Lower leg skin (tissue), 4 donors: ENCODE measurements around the gene CERK. TPM values are rescaled to one million over a fixed set of nuclear protein-coding genes. Genes with fewer than 3 reads are reported as not detected.

Source experiments
- DNase-seq, 2 donors: peaks; one replicate each; pipeline ENCODE4 v3.0.0-alpha.2; 2019; ENCODE audit warnings: low spot score in 2 of 2
- H3K4me3 ChIP-seq: fragments of 200-600 bp; sonication (generic); 2 replicates; pipeline ENCODE4 v1.5.1; 2017; ENCODE audit warnings: mild to moderate bottlenecking, low read depth; ENCODE audit not compliant: poor library complexity, severe bottlenecking
- POLR2A ChIP-seq, 2 donors: fragments of 450-650 bp; IDR thresholded peaks; one replicate each; pipeline ENCODE4 v1.6.1; 2016 to 2017; ENCODE audit warnings: antibody characterized with exemption in 2 of 2, mild to moderate bottlenecking in 1 of 2, moderate library complexity in 1 of 2
- WGBS, 2 donors: methylation state at CpG; one replicate each; pipeline ENCODE4 v1.1.5; 2018; 5-methylcytosine and 5-hydroxymethylcytosine counted together
- intact Hi-C: fragments of 100-400 bp; cut with DNase I; formaldehyde crosslinking; loops from one replicate; pipeline ENCODE4 v1.15.0; 2023; ENCODE audit warnings: low total_unique reads
- total RNA-seq, 4 donors: library from RNA; depleted of rRNA; stranded (reverse); fragments of >200 nt; gene quantifications; one replicate each; pipeline ENCODE4 v1.1.0, GENCODE V29; 2016
- TF ChIP-seq, protein P1 (sequence below), 3 donors: fragments of 450-650 bp; IDR thresholded peaks; one replicate each; pipeline ENCODE4 v1.5.1; 2016; ENCODE audit warnings: antibody characterized with exemption in 3 of 3, mild to moderate bottlenecking in 3 of 3, moderate library complexity in 2 of 3

CERK gene
- total RNA-seq, 4 donors from 2014 or later = 38.9 to 49.6 (median 41.5) TPM

- DNase-seq = no peak
Observed at GRCh38 chr22:46682011-46682731, 55.9 kb downstream of the CERK start.

GRCh38 chr22:46681010-46681409, 57.0 kb downstream of the CERK start:
- WGBS, 2 donors = 83 to 86% methylated on average over 7 of the region's 7 CpGs
- no peak for TF ChIP-seq POLR2A (IDR thresholded peaks at IDR 0.05)
- TF ChIP-seq, protein P1, sequence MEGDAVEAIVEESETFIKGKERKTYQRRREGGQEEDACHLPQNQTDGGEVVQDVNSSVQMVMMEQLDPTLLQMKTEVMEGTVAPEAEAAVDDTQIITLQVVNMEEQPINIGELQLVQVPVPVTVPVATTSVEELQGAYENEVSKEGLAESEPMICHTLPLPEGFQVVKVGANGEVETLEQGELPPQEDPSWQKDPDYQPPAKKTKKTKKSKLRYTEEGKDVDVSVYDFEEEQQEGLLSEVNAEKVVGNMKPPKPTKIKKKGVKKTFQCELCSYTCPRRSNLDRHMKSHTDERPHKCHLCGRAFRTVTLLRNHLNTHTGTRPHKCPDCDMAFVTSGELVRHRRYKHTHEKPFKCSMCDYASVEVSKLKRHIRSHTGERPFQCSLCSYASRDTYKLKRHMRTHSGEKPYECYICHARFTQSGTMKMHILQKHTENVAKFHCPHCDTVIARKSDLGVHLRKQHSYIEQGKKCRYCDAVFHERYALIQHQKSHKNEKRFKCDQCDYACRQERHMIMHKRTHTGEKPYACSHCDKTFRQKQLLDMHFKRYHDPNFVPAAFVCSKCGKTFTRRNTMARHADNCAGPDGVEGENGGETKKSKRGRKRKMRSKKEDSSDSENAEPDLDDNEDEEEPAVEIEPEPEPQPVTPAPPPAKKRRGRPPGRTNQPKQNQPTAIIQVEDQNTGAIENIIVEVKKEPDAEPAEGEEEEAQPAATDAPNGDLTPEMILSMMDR (IDR thresholded peaks at IDR 0.05) = no peak
- H3K4me3 ChIP-seq = no peak overlapping the region
- intact Hi-C loops = no loop called here
- DNase-seq = no peak

More at GRCh38 chr22:46682011-46682731, 55.9 kb downstream of the CERK start:
- 87 to 92% methylated on average over 19 of the region's 19 CpGs for WGBS, 2 donors
- TF ChIP-seq, protein P1 (IDR thresholded peaks at IDR 0.05) = no peak
- no peak overlapping the region for H3K4me3 ChIP-seq
- intact Hi-C loops = no loop called here

- no peak for TF ChIP-seq POLR2A (IDR thresholded peaks at IDR 0.05)
- TF ChIP-seq, protein P1 (IDR thresholded peaks at IDR 0.05) = no peak
- DNase-seq = no peak
- WGBS, 2 donors = 64 to 73% methylated on average over 16 of the region's 16 CpGs
- intact Hi-C loops = no loop called here
- H3K4me3 ChIP-seq = no peak overlapping the region
Observed at GRCh38 chr22:46679706-46680269, 58.3 kb downstream of the CERK start.

DNA sequence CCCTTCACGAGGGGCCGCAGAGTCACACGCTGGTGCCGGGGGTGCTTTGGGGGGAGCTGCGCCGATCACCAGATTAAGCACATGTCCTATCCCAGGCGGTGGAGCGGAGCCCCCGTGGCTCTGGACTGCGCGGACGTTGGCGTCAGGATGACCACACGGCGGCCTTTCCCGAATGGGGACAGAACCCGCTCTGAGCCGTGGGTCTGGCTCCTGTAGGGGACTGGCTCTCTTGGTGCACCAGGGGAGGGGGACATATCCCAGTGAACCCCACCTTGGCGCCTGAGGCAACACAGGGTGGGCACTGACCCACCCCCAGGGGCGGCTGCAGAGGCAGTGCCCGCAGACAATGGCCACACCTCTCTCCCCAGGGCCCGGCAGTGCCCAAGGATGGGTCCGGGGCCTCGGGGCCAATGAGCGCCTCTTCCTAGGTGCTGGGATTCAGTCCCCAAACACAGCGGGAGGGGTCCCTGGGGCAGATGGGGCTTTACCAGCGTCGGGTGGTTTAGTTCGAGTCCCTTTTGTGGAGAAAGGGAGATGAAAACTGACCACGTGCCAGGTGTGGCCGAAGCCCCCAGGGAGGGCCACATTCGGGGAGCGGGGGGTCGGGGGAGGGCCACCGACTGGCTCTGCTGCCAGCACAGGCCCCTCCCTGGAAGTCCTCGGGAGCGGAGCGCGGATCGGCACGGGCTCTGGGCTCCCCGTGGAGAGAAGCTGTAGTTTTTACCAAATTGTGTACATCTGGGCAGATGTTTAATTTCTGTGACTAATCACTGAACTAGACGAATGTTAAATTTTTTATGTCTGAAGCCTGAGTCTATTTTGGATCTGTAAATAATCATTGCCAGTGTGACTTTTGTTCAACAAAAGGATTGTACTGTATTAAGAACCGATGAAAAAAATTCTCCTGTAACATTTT, 59.0 kb downstream of the CERK start:
- intact Hi-C loops = no loop called here

DNA sequence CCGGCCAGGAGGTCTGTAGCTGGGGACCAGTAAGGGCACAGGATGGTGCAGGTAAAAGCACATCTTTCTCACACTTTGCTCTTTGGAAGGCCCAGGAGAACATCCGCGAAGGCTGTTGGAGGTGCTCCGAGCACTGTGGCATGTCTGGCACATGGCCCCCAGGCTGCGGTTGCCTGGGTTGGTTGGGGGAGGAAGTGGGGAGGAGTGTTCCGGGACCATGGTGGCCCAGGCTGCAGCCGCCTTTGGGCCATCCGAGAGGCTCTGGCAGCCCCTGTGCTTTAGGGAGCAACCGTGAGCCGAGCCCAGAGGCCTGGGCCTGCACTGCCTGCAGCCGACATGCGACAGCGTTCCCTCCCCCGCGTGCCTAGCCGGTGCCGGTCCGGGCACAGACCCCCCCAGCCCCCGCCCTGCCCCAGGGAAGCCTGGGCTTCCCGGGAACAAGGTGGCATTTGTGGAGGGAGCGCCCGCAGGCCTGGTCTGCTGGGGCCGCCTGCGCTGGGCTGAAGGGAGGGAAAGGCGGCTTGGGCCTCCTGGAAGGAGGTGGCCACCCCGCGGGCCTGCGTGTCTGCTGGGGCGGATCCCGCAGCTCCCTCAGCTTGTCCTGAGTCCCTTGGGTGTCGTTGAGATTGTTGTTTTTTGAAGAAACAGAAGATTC, 59.9 kb downstream of the CERK start:
- WGBS, 2 donors = 70 to 74% methylated on average over 24 to 30 of the region's 31 CpGs
- TF ChIP-seq, protein P1 (IDR thresholded peaks at IDR 0.05) = no peak
- TF ChIP-seq POLR2A (IDR thresholded peaks at IDR 0.05) = no peak
- intact Hi-C loops = no loop called here
- no peak overlapping the region for H3K4me3 ChIP-seq
- no peak for DNase-seq

More for the DNA sequence above, 59.0 kb downstream of the CERK start:
- DNase-seq = no peak
- 79 to 82% methylated on average over 44 of the region's 44 CpGs for WGBS, 2 donors
- H3K4me3 ChIP-seq = no peak overlapping the region
- TF ChIP-seq, protein P1 (IDR thresholded peaks at IDR 0.05) = no peak
- no peak for TF ChIP-seq POLR2A (IDR thresholded peaks at IDR 0.05)
